H9 (cell line): ENCODE data around the gene PAAF1. TPM values are rescaled to one million over a fixed set of nuclear protein-coding genes. Genes with fewer than 3 reads are reported as not detected.
A peak's percentile ranks its signal among the peaks of the same experiment; 100 is the strongest.

Experiments
- DNase-seq: peaks from one replicate; pipeline ENCODE4 v3.0.0-alpha.2; 2017
- H2AFZ ChIP-seq: one replicate; pipeline ENCODE4 v1.6.1; 2013; ENCODE audit warnings: mild to moderate bottlenecking, low read length, control low read depth, moderate library complexity
- H2AK5ac ChIP-seq: 2 replicates; pipeline ENCODE4 v1.6.1; 2013; ENCODE audit warnings: low read length, control low read depth, mixed read lengths; ENCODE audit not compliant: insufficient read length
- H2BK120ac ChIP-seq: one replicate; pipeline ENCODE4 v1.6.1; 2013; ENCODE audit warnings: low read depth, mild to moderate bottlenecking, low read length, control low read depth, inconsistent platforms; ENCODE audit not compliant: poor library complexity, severe bottlenecking
- H2BK12ac ChIP-seq: 2 replicates; pipeline ENCODE4 v1.6.1; 2013; ENCODE audit warnings: low read length, control low read depth, mixed read lengths, low read depth; ENCODE audit not compliant: insufficient read length
- H2BK15ac ChIP-seq: 2 replicates; pipeline ENCODE4 v1.6.1; 2013; ENCODE audit warnings: low read depth, low read length, control low read depth
- H2BK20ac ChIP-seq: one replicate; pipeline ENCODE4 v1.6.1; 2013; ENCODE audit warnings: low read depth, mild to moderate bottlenecking, low read length, control low read depth, inconsistent platforms; ENCODE audit not compliant: poor library complexity, severe bottlenecking
- H2BK5ac ChIP-seq: 2 replicates; pipeline ENCODE4 v1.6.1; 2013; ENCODE audit warnings: low read length, control low read depth, mixed read lengths; ENCODE audit not compliant: insufficient read length
- H3K14ac ChIP-seq: 2 replicates; pipeline ENCODE4 v1.6.1; 2013; ENCODE audit warnings: low read length, control low read depth; ENCODE audit not compliant: insufficient read depth
- H3K18ac ChIP-seq: 2 replicates; pipeline ENCODE4 v1.6.1; 2013; ENCODE audit warnings: low read depth, mild to moderate bottlenecking, mixed read lengths, low read length, control low read depth; ENCODE audit not compliant: insufficient read length
- H3K23ac ChIP-seq: 2 replicates; pipeline ENCODE4 v1.6.1; 2013; ENCODE audit warnings: low read length, control low read depth, mixed read lengths, low read depth; ENCODE audit not compliant: insufficient read length
- H3K23me2 ChIP-seq: 2 replicates; pipeline ENCODE4 v1.6.1; 2013; ENCODE audit warnings: low read depth, mild to moderate bottlenecking, mixed read lengths, low read length, control low read depth; ENCODE audit not compliant: insufficient read length, poor library complexity, severe bottlenecking
- H3K27ac ChIP-seq: 2 replicates; pipeline ENCODE4 v1.5.1; 2013; ENCODE audit warnings: low read length, control low read depth, mixed read lengths, low read depth; ENCODE audit not compliant: insufficient read length
- H3K27me3 ChIP-seq: 2 replicates; pipeline ENCODE4 v1.6.1; 2013; ENCODE audit warnings: low read length, control low read depth, inconsistent platforms; ENCODE audit not compliant: insufficient read depth
- H3K4ac ChIP-seq: 2 replicates; pipeline ENCODE4 v1.6.1; 2013; ENCODE audit warnings: low read depth, mild to moderate bottlenecking, control low read depth, inconsistent platforms, low read length, moderate library complexity
- H3K4me1 ChIP-seq: 2 replicates; pipeline ENCODE4 v1.6.1; 2013; ENCODE audit warnings: low read length, control low read depth, inconsistent platforms; ENCODE audit not compliant: insufficient read depth
- H3K4me2 ChIP-seq: 2 replicates; pipeline ENCODE4 v1.6.1; 2013; ENCODE audit warnings: low read length, control low read depth, mixed read lengths; ENCODE audit not compliant: insufficient read length, insufficient read depth
- H3K56ac ChIP-seq: 2 replicates; pipeline ENCODE4 v1.6.1; 2013; ENCODE audit warnings: low read depth, mild to moderate bottlenecking, mixed read lengths, low read length, control low read depth; ENCODE audit not compliant: insufficient read length
- H3K79me1 ChIP-seq: 2 replicates; pipeline ENCODE4 v1.6.1; 2013; ENCODE audit warnings: low read depth, mild to moderate bottlenecking, moderate library complexity, low read length, control low read depth, inconsistent platforms; ENCODE audit not compliant: insufficient read depth, poor library complexity, severe bottlenecking
- H3K79me2 ChIP-seq: 2 replicates; pipeline ENCODE4 v1.6.1; 2013; ENCODE audit warnings: low read length, control low read depth, inconsistent platforms; ENCODE audit not compliant: insufficient read depth
- H3K9ac ChIP-seq: 2 replicates; pipeline ENCODE4 v1.6.1; 2013; ENCODE audit warnings: low read length, control low read depth, mixed read lengths; ENCODE audit not compliant: insufficient read length; ENCODE audit errors: extremely low read depth
- H3K9me3 ChIP-seq: one replicate; pipeline ENCODE4 v1.6.1; 2013; ENCODE audit warnings: low read depth, low read length, inconsistent platforms; ENCODE audit not compliant: control insufficient read depth
- H3T11ph ChIP-seq: one replicate; pipeline ENCODE4 v1.6.1; 2013; ENCODE audit warnings: mild to moderate bottlenecking, low read length, control low read depth, inconsistent platforms
- H4K20me1 ChIP-seq: one replicate; pipeline ENCODE4 v1.6.1; 2013; ENCODE audit not compliant: control insufficient read depth, insufficient read length, insufficient read depth
- H4K5ac ChIP-seq: 2 replicates; pipeline ENCODE4 v1.6.1; 2013; ENCODE audit warnings: low read depth, mild to moderate bottlenecking, mixed read lengths, low read length, control low read depth; ENCODE audit not compliant: insufficient read length
- H4K8ac ChIP-seq: replicated peaks from 2 replicates; pipeline ENCODE4 v1.6.1; 2013; ENCODE audit warnings: low read length, control low read depth, mixed read lengths, low read depth; ENCODE audit not compliant: insufficient read length
- H4K91ac ChIP-seq: 2 replicates; pipeline ENCODE4 v1.6.1; 2013; ENCODE audit warnings: low read depth, mild to moderate bottlenecking, moderate library complexity, mixed read lengths, low read length, control low read depth; ENCODE audit not compliant: insufficient read length
- H3K27ac Mint-ChIP-seq, 3 experiments: 2 replicates in 2 of 3; 3 replicates in 1 of 3; pipeline ENCODE4 v1.8.0; 2020 to 2021; ENCODE audit warnings: mixed read lengths in 3 of 3, mild to moderate bottlenecking in 1 of 3, moderate library complexity in 1 of 3
- H3K27me3 Mint-ChIP-seq: 2 replicates; pipeline ENCODE4 v1.8.0; 2021; ENCODE audit warnings: low read depth, mild to moderate bottlenecking, moderate library complexity, mixed read lengths
- H3K36me3 Mint-ChIP-seq, 3 experiments: 2 replicates in 2 of 3; 3 replicates in 1 of 3; pipeline ENCODE4 v1.8.0; 2020 to 2021; ENCODE audit warnings: low read depth in 3 of 3, mixed read lengths in 3 of 3; ENCODE audit not compliant: insufficient read depth in 1 of 3
- H3K4me1 Mint-ChIP-seq, 2 experiments: 2 replicates each; pipeline ENCODE4 v1.8.0; 2020; ENCODE audit warnings: mixed read lengths in 2 of 2
- H3K4me3 Mint-ChIP-seq, 2 experiments: 2 replicates in 1 of 2; 3 replicates in 1 of 2; pipeline ENCODE4 v1.8.0; 2020 to 2021; ENCODE audit warnings: mild to moderate bottlenecking in 2 of 2, mixed read lengths in 2 of 2, moderate library complexity in 1 of 2
- H3K9me3 Mint-ChIP-seq, 2 experiments: 2 replicates in 1 of 2; 3 replicates in 1 of 2; pipeline ENCODE4 v1.8.0; 2020; ENCODE audit warnings: mild to moderate bottlenecking in 2 of 2, mixed read lengths in 2 of 2, moderate library complexity in 1 of 2
- WGBS: extraction: QIAGEN DNeasy Blood & Tissue Kit; methylation state at CpG from one replicate; pipeline ENCODE4 v1.1.7; 2013; ENCODE audit warnings: missing lambda C conversion rate, low lambda C conversion rate, mixed read lengths; ENCODE audit not compliant: insufficient read length; ENCODE audit errors: extremely low coverage; 5-methylcytosine and 5-hydroxymethylcytosine counted together
- total RNA-seq: library from RNA; stranded (reverse); gene quantifications from 2 replicates; pipeline ENCODE4 v1.2.1, GENCODE V29; 2021
- TF ChIP-seq, protein P1 (sequence below): fragments of 200-600 bp; sonication (generic); conservative IDR thresholded peaks from 3 replicates; pipeline ENCODE4 v1.8.0; 2021; ENCODE audit warnings: antibody characterized with exemption, mild to moderate bottlenecking

The PAAF1 gene
- total RNA-seq, 1 experiment from 2014 or later: 24.3 TPM

DNA sequence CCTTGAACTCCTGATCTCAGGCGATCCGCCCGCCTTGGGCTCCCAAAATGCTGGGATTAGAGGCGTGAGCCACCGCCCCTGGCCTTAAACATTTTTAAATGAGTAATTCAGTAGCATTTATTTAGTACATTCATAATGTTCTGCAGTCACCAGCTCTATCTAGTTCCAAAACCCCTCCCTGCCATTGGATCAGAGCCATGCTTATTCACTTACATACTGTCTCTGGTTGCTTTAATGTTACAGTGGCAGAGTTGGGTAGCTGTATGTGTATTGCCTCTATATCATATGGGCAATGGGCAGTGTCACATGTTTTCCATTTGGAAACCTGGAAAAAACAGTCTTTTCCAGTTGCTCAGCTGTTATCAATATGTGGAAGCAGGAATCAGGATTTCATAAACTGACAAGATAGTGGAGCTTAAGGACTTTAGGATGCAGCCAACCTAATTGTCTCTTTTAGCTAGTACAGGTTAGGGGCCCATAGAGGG, 10.7 kb upstream of the PAAF1 start:
- H3K27ac ChIP-seq: no peak overlapping the region
- no peaks in the 10 kb centered on the region for H3K23me2 ChIP-seq
- no peak overlapping the region for H2BK20ac ChIP-seq
- H3K27me3 ChIP-seq: no peaks in the 10 kb centered on the region
- no peak overlapping the region for H2BK15ac ChIP-seq
- H3K14ac ChIP-seq: no peak overlapping the region
- no peak overlapping the region for H3K4ac ChIP-seq
- no peak overlapping the region for H2BK5ac ChIP-seq
- H3K56ac ChIP-seq: no peak overlapping the region
- H3K79me1 ChIP-seq: no peaks in the 10 kb centered on the region
- no peak overlapping the region for H2AK5ac ChIP-seq
- DNase-seq: no peak
- H4K8ac ChIP-seq: no peak overlapping the region
- no peaks in the 10 kb centered on the region for H3K79me2 ChIP-seq
- no peak overlapping the region for H2BK120ac ChIP-seq
- Mint-ChIP-seq H3K4me3 (no peak overlapping the region), H3K9me3 (no peaks in the 10 kb centered on the region), H3K36me3 (peaks cover 3 to 19% (median 5%) of the 10 kb centered on the region in 3 experiments; a peak in 6 of 7 replicates), H3K27me3 (no peaks in the 10 kb centered on the region; the same call in 1 of the 2 replicates), H3K27ac (peak overlapping the region in 2 of 3 experiments; percentile 4 to 53; a peak in 1 of 7 replicates), H3K4me1 (peaks cover 2 to 4% of the 10 kb centered on the region in 2 experiments; a peak in 3 of 4 replicates)
- no peak overlapping the region for H3K4me2 ChIP-seq
- H2AFZ ChIP-seq: no peak overlapping the region
- H4K5ac ChIP-seq: no peak overlapping the region
- H3K18ac ChIP-seq: no peak overlapping the region
- H3K9ac ChIP-seq: no peak overlapping the region
- WGBS: no CpG with 5 or more reads among the region's 5 CpGs
- H3K23ac ChIP-seq: no peak overlapping the region
- H4K20me1 ChIP-seq: no peaks in the 10 kb centered on the region
- no peaks in the 10 kb centered on the region for H3K4me1 ChIP-seq
- no peak overlapping the region for H2BK12ac ChIP-seq
- no peak overlapping the region for H3T11ph ChIP-seq
- no peak overlapping the region for H4K91ac ChIP-seq
- TF ChIP-seq, protein P1, sequence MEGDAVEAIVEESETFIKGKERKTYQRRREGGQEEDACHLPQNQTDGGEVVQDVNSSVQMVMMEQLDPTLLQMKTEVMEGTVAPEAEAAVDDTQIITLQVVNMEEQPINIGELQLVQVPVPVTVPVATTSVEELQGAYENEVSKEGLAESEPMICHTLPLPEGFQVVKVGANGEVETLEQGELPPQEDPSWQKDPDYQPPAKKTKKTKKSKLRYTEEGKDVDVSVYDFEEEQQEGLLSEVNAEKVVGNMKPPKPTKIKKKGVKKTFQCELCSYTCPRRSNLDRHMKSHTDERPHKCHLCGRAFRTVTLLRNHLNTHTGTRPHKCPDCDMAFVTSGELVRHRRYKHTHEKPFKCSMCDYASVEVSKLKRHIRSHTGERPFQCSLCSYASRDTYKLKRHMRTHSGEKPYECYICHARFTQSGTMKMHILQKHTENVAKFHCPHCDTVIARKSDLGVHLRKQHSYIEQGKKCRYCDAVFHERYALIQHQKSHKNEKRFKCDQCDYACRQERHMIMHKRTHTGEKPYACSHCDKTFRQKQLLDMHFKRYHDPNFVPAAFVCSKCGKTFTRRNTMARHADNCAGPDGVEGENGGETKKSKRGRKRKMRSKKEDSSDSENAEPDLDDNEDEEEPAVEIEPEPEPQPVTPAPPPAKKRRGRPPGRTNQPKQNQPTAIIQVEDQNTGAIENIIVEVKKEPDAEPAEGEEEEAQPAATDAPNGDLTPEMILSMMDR: no peak
- no peaks in the 10 kb centered on the region for H3K9me3 ChIP-seq
